Fibroblast of skin of right quadriceps (primary cell): ENCODE results near the gene TPRX2.
A peak's percentile ranks its signal among the peaks of the same experiment; 100 is the strongest.
"Not testable (repeated sequence)": the region's sequence is repeated elsewhere in the genome, so short reads cannot be mapped to it uniquely, and the experiment has no call there.

Source experiments
- DNase-seq: peaks from one replicate; pipeline ENCODE4 v3.0.0-alpha.2; 2013

The TPRX2 gene

GRCh38 chr19:47858646-47859285 is at the start of gene TPRX2:
Gene TPRX2 (plus strand): TSS chr19:47859235. CDS start chr19:47859247, 12 bp downstream.
- not testable (repeated sequence) for DNase-seq

- DNase-seq, result peak; percentile 30
These were observed 45.6 kb upstream of the TPRX2 start for GRCh38 chr19:47813304-47813994.

GRCh38 chr19:47813995-47814328 is 45.1 kb upstream of the TPRX2 start:
- no peak for DNase-seq

- DNase-seq, result not testable (repeated sequence)
These were observed 42.8 kb upstream of the TPRX2 start for GRCh38 chr19:47816270-47816669.

- DNase-seq, result not testable (repeated sequence)
These were observed 40.8 kb upstream of the TPRX2 start for GRCh38 chr19:47818221-47818620.

- DNase-seq, result no peak
These were observed 39.2 kb upstream of the TPRX2 start for GRCh38 chr19:47819858-47820257.

GRCh38 chr19:47820410-47820809 is 38.6 kb upstream of the TPRX2 start:
- DNase-seq, result no peak

- DNase-seq, result no peak
These were observed 37.5 kb upstream of the TPRX2 start, which contains the start of gene CRX for GRCh38 chr19:47821460-47822020. Gene CRX (plus strand): TSS chr19:47821937. CDS start chr19:47834444, 12,507 bp downstream.

GRCh38 chr19:47824396-47824795 is 34.6 kb upstream of the TPRX2 start:
- no peak for DNase-seq

- DNase-seq, result no peak
These were observed 32.2 kb upstream of the TPRX2 start for GRCh38 chr19:47826800-47827199.

GRCh38 chr19:47832723-47833122 is 26.3 kb upstream of the TPRX2 start:
- no peak for DNase-seq

GRCh38 chr19:47836038-47836437 is 23.0 kb upstream of the TPRX2 start:
- no peak for DNase-seq

GRCh38 chr19:47839411-47839810 is 19.6 kb upstream of the TPRX2 start:
- DNase-seq, result no peak

- DNase-seq, result no peak
These were observed 19.1 kb upstream of the TPRX2 start for GRCh38 chr19:47839913-47840312.

- no peak for DNase-seq
These were observed 16.1 kb upstream of the TPRX2 start for GRCh38 chr19:47842941-47843340.

GRCh38 chr19:47848425-47848822 is 10.6 kb upstream of the TPRX2 start:
- no peak for DNase-seq

- DNase-seq, result no peak
These were observed 10.1 kb upstream of the TPRX2 start for GRCh38 chr19:47848823-47849473.

- no peak for DNase-seq
These were observed 6.0 kb upstream of the TPRX2 start for GRCh38 chr19:47853003-47853402.

GRCh38 chr19:47854459-47854858 is 4.6 kb upstream of the TPRX2 start:
- no peak for DNase-seq

GRCh38 chr19:47858231-47858630 is 804 bp upstream of the TPRX2 start:
- not testable (repeated sequence) for DNase-seq

- DNase-seq, result not testable (repeated sequence)
These were observed 803 bp downstream of the TPRX2 start for GRCh38 chr19:47859838-47860237.

GRCh38 chr19:47860602-47861297 is 1.7 kb downstream of the TPRX2 start:
- no peak for DNase-seq

GRCh38 chr19:47861630-47862029 is 2.6 kb downstream of the TPRX2 start:
- DNase-seq, result no peak
